ENCODE measurements around the gene MEIS3. TPM values are rescaled to one million over a fixed set of nuclear protein-coding genes. Genes with fewer than 3 reads are reported as not detected.

Gene MEIS3
- total and polyA plus RNA-seq, 9 of the 15 experiments (the other 6 are each of a cell fraction or from before 2014, with no cell fraction given) = 0.06 to 0.80 (median 0.25) TPM; not detected in 1

GRCh38 chr19:47433121-47433520 lies 13.8 kb upstream of the MEIS3 start:
- ATAC-seq (no peak), FAIRE-seq (no peak), DNase-seq (ENCODE audit: extremely low read depth in 1 of 4, low spot score in 3 of 4) (peak in 1 of 4 experiments; percentile 6)
- Histone ChIP-seq H3K9me1 (ENCODE audit: control insufficient read depth, insufficient read depth, low read length) (no peaks in the 10 kb centered on the region), H4K20me1 (replicated peaks; ENCODE audit: control insufficient read depth, insufficient read depth, low read length) (peaks cover 16% of the 10 kb centered on the region; the same call in 1 of the 2 replicates), H3K4me1 (replicated peaks in 1 of 2; ENCODE audit: control insufficient read depth in 2 of 2, insufficient read depth in 2 of 2, low read length in 2 of 2) (peaks cover 3 to 26% of the 10 kb centered on the region in 2 experiments; a peak in 3 of 5 replicates), H3K27me3 (ENCODE audit: control insufficient read depth in 2 of 2, insufficient read depth in 2 of 2, low read length in 2 of 2) (peaks cover 0 to 13% of the 10 kb centered on the region in 2 experiments; a peak in 1 of 5 replicates), H3K9me3 (replicated peaks; ENCODE audit: control insufficient read depth, insufficient read depth, low read depth, low read length) (no peaks in the 10 kb centered on the region), H3K4me2 (ENCODE audit: insufficient read depth, low read length) (no peak overlapping the region), H3K79me2 (ENCODE audit: control insufficient read depth, insufficient read depth, low read length) (no peaks in the 10 kb centered on the region), H2AFZ (ENCODE audit: low read depth, low read length) (no peak overlapping the region), H3K36me3 (ENCODE audit: control insufficient read depth, insufficient read depth, low read length) (no peaks in the 10 kb centered on the region), H3K27ac (ENCODE audit: extremely low read depth, low read depth, low read length) (no peak overlapping the region), H3K9ac (ENCODE audit: insufficient read depth in 1 of 2, low read depth in 2 of 2, low read length in 2 of 2) (no peak overlapping the region), H3K4me3 (no peak overlapping the region)
- in situ Hi-C loops (cut with MboI) (no loop called here), intact Hi-C loops (cut with micrococcal nuclease) (no loop called here)
- POLR2A ChIA-PET = interaction anchor here (0.6 to 1.6 kb wide), 6 partner anchors 14 to 275 kb away, joined by 3 to 6 read pairs (median 3); no protein-coding TSS in a partner anchor
- BruUV-seq (replicated peaks) = no TSS peak
- 22% methylated on average over 1 of the region's 1 CpG for WGBS (ENCODE audit: insufficient coverage, low coverage, missing lambda C conversion rate)
- CTCF ChIA-PET (ENCODE audit: low intra/inter-chr PET ratio) = no interaction called here
- TF ChIP-seq AFF1 (IDR thresholded peaks at IDR 0.05; ENCODE audit: low read depth in 1 of 2, partially characterized antibody in 2 of 2) (peak in 1 of 2 experiments; percentile 20), GATAD2A (IDR thresholded peaks at IDR 0.05) (no peak)
